K562 (cell line): ENCODE data around the gene ETV4. TPM values are rescaled to one million over a fixed set of nuclear protein-coding genes. Genes with fewer than 3 reads are reported as not detected.

Source experiments
- BRD9 ChIP-seq: fragments of 450-650 bp; IDR thresholded peaks from 2 replicates; pipeline ENCODE4 v1.6.1; 2018; ENCODE audit warnings: low read depth; ENCODE audit not compliant: partially characterized antibody
- DPF2 ChIP-seq: fragments of 450-650 bp; IDR thresholded peaks from 2 replicates; pipeline ENCODE4 v1.6.1; 2016
- KDM4B ChIP-seq, 2 experiments: fragments of 450-650 bp in 1 of 2; sonication (generic) in 1 of 2; IDR thresholded peaks; 2 replicates each; pipeline ENCODE4 v1.6.1; 2016 to 2017; ENCODE audit warnings: borderline replicate concordance in 2 of 2, antibody characterized with exemption in 1 of 2, low read depth in 1 of 2, mild to moderate bottlenecking in 1 of 2
- PHTF2 ChIP-seq: fragments of 250-450 bp; sonication (Bioruptor Pico); IDR thresholded peaks from 2 replicates; pipeline ENCODE4 v1.5.0; 2021; ENCODE audit warnings: mild to moderate bottlenecking
- RBBP5 ChIP-seq: fragments of 200-600 bp; sonication (generic); IDR thresholded peaks from 2 replicates; pipeline ENCODE4 v1.6.1; 2012; ENCODE audit warnings: borderline replicate concordance, mild to moderate bottlenecking, low read length, control low read depth, inconsistent platforms; ENCODE audit not compliant: insufficient read depth, poor library complexity, severe bottlenecking
- SIN3A ChIP-seq, 2 experiments: fragments of 150-350 bp in 1 of 2; IDR thresholded peaks; 2 replicates each; pipeline ENCODE4 v1.6.1; 2011 to 2016; ENCODE audit warnings: borderline replicate concordance in 2 of 2, low read depth in 2 of 2, low read length in 2 of 2, mild to moderate bottlenecking in 2 of 2, moderate library complexity in 2 of 2; ENCODE audit not compliant: control insufficient read depth in 1 of 2
- ZBTB26 ChIP-seq: fragments of 450-650 bp; formaldehyde crosslinking; IDR thresholded peaks from 2 replicates; pipeline ENCODE4 v1.4.0; 2022; ENCODE audit warnings: missing genetic modification characterization
- ZNF12 ChIP-seq: sonication (generic); formaldehyde crosslinking; IDR thresholded peaks from 2 replicates; pipeline ENCODE4 v1.4.0; 2020; ENCODE audit warnings: mild to moderate bottlenecking, missing genetic modification reagents
- ZNF212 ChIP-seq: fragments of 450-650 bp; formaldehyde crosslinking; IDR thresholded peaks from 2 replicates; pipeline ENCODE4 v1.4.0; 2020; ENCODE audit warnings: mild to moderate bottlenecking
- ZNF766 ChIP-seq: fragments of 200-800 bp; sonication (Bioruptor generic); conservative IDR thresholded peaks from 2 replicates; pipeline ENCODE4 v1.6.1; 2016; ENCODE audit warnings: missing genetic modification characterization, missing compliant biosample characterization
- polyA plus RNA-seq, 8 experiments: library from polyadenylated mRNA; depleted of rRNA in 4 of 8; stranded (reverse) in 5 of 8; unstranded in 3 of 8; fragments of >200 nt; fragmentation: Nextera tagmentation in 2 of 8; fragmentation: Illumina TruSeq in 1 of 8; extraction: Ambion mirVana in 2 of 8; extraction: Trizol in 1 of 8; gene quantifications; 2 replicates each; pipeline versions ENCODE4 v1.2.1 to v1.2.3, GENCODE V29; 2011 to 2014; ENCODE audit warnings: inconsistent platforms in 1 of 8, missing spikeins in 1 of 8
- total RNA-seq, 7 experiments: library from RNA; depleted of rRNA in 6 of 7; stranded (reverse); fragments of >200 nt in 6 of 7; fragmentation: Illumina TruSeq in 2 of 7; extraction: Trizol in 2 of 7; gene quantifications; 2 replicates each; pipeline versions ENCODE4 v1.2.1 to v1.2.3, GENCODE V29; 2011 to 2021; ENCODE audit warnings: low replicate concordance in 1 of 7
- TF ChIP-seq, protein P1 (sequence below), 2 experiments: fragments of 450-650 bp in 1 of 2; sonication (generic) in 1 of 2; formaldehyde crosslinking in 1 of 2; IDR thresholded peaks; 2 replicates each; pipeline versions ENCODE4 v1.7.1 to v1.9.0; 2016 to 2022; ENCODE audit warnings: inconsistent platforms in 1 of 2, mild to moderate bottlenecking in 1 of 2, missing genetic modification reagents in 1 of 2
- TF ChIP-seq, protein P2 (sequence below): fragments of 250-450 bp; sonication (Bioruptor Pico); IDR thresholded peaks from 2 replicates; pipeline ENCODE4 v1.5.0; 2020; ENCODE audit warnings: mild to moderate bottlenecking, borderline replicate concordance
- TF ChIP-seq, protein P3 (sequence below): fragments of 250-450 bp; sonication (Bioruptor Pico); IDR thresholded peaks from 2 replicates; pipeline ENCODE4 v1.4.0; 2020; ENCODE audit warnings: borderline replicate concordance

ETV4 gene
- total and polyA plus RNA-seq, 9 of the 15 experiments (the other 6 are each of a cell fraction or from before 2014, with no cell fraction given), result 5.5 to 66.3 (median 28.2) TPM

GRCh38 chr17:43556292-43556691, 10.2 kb upstream of the ETV4 start (continued):
- TF ChIP-seq, protein P1, sequence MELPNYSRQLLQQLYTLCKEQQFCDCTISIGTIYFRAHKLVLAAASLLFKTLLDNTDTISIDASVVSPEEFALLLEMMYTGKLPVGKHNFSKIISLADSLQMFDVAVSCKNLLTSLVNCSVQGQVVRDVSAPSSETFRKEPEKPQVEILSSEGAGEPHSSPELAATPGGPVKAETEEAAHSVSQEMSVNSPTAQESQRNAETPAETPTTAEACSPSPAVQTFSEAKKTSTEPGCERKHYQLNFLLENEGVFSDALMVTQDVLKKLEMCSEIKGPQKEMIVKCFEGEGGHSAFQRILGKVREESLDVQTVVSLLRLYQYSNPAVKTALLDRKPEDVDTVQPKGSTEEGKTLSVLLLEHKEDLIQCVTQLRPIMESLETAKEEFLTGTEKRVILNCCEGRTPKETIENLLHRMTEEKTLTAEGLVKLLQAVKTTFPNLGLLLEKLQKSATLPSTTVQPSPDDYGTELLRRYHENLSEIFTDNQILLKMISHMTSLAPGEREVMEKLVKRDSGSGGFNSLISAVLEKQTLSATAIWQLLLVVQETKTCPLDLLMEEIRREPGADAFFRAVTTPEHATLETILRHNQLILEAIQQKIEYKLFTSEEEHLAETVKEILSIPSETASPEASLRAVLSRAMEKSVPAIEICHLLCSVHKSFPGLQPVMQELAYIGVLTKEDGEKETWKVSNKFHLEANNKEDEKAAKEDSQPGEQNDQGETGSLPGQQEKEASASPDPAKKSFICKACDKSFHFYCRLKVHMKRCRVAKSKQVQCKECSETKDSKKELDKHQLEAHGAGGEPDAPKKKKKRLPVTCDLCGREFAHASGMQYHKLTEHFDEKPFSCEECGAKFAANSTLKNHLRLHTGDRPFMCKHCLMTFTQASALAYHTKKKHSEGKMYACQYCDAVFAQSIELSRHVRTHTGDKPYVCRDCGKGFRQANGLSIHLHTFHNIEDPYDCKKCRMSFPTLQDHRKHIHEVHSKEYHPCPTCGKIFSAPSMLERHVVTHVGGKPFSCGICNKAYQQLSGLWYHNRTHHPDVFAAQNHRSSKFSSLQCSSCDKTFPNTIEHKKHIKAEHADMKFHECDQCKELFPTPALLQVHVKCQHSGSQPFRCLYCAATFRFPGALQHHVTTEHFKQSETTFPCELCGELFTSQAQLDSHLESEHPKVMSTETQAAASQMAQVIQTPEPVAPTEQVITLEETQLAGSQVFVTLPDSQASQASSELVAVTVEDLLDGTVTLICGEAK (IDR thresholded peaks at IDR 0.05), result 0 out of 2 replicates have a peak, but pooled peaks have one; percentile 30
- TF ChIP-seq, protein P1 (CRISPR knock-in tag; IDR thresholded peaks at IDR 0.05), result no peak
- TF ChIP-seq RBBP5, result no peak
- TF ChIP-seq, protein P2, sequence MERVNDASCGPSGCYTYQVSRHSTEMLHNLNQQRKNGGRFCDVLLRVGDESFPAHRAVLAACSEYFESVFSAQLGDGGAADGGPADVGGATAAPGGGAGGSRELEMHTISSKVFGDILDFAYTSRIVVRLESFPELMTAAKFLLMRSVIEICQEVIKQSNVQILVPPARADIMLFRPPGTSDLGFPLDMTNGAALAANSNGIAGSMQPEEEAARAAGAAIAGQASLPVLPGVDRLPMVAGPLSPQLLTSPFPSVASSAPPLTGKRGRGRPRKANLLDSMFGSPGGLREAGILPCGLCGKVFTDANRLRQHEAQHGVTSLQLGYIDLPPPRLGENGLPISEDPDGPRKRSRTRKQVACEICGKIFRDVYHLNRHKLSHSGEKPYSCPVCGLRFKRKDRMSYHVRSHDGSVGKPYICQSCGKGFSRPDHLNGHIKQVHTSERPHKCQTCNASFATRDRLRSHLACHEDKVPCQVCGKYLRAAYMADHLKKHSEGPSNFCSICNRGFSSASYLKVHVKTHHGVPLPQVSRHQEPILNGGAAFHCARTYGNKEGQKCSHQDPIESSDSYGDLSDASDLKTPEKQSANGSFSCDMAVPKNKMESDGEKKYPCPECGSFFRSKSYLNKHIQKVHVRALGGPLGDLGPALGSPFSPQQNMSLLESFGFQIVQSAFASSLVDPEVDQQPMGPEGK (CRISPR knock-in tag), result no peak
- TF ChIP-seq ZNF212 (CRISPR knock-in tag), result no peak
- TF ChIP-seq, protein P3, sequence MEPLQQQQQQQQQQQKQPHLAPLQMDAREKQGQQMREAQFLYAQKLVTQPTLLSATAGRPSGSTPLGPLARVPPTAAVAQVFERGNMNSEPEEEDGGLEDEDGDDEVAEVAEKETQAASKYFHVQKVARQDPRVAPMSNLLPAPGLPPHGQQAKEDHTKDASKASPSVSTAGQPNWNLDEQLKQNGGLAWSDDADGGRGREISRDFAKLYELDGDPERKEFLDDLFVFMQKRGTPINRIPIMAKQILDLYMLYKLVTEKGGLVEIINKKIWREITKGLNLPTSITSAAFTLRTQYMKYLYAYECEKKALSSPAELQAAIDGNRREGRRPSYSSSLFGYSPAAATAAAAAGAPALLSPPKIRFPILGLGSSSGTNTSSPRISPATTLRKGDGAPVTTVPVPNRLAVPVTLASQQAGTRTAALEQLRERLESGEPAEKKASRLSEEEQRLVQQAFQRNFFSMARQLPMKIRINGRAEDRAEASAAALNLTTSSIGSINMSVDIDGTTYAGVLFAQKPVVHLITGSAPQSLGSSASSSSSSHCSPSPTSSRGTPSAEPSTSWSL (CRISPR knock-in tag), result no peak
- no peak for TF ChIP-seq ZNF766
- TF ChIP-seq ZNF12, result no peak
- no peak for TF ChIP-seq PHTF2 (CRISPR knock-in tag)
- TF ChIP-seq BRD9, result no peak
- TF ChIP-seq ZBTB26, result no peak
- no peak for TF ChIP-seq KDM4B (IDR thresholded peaks at IDR 0.05; ENCODE audit: borderline replicate concordance in 2 of 2, low read depth in 1 of 2)
- TF ChIP-seq DPF2, result peak; percentile 89
- no peak for TF ChIP-seq SIN3A (IDR thresholded peaks at IDR 0.05; ENCODE audit: borderline replicate concordance in 2 of 2, control insufficient read depth in 1 of 2, low read depth in 2 of 2, low read length in 2 of 2)
